ENCODE results near the gene MPRIP.
"Not testable (repeated sequence)": the region's sequence is repeated elsewhere in the genome, so short reads cannot be mapped to it uniquely, and the experiment has no call there.

Gene MPRIP

GRCh38 chr17:17142556-17142955, 100.3 kb downstream of the MPRIP start:
- no peak overlapping the region for H3K4me3 ChIP-seq (ENCODE audit: low read depth, low read length)

- no peak overlapping the region for H3K4me3 ChIP-seq (ENCODE audit: low read depth, low read length)
Measured at GRCh38 chr17:17143501-17143900, 101.2 kb downstream of the MPRIP start.

GRCh38 chr17:17144061-17144460, 101.8 kb downstream of the MPRIP start:
- no peak overlapping the region for H3K4me3 ChIP-seq (ENCODE audit: low read depth, low read length)

- H3K4me3 ChIP-seq (ENCODE audit: low read depth, low read length): no peak overlapping the region
Measured at GRCh38 chr17:17144916-17145665, 102.8 kb downstream of the MPRIP start.

GRCh38 chr17:17146786-17147406, 104.6 kb downstream of the MPRIP start:
- H3K4me3 ChIP-seq (ENCODE audit: low read depth, low read length): no peak overlapping the region

- no peak overlapping the region for H3K4me3 ChIP-seq (ENCODE audit: low read depth, low read length)
Measured at GRCh38 chr17:17147821-17148220, 105.6 kb downstream of the MPRIP start.

GRCh38 chr17:17149520-17150447, 107.5 kb downstream of the MPRIP start:
- H3K4me3 ChIP-seq (ENCODE audit: low read depth, low read length): no peak overlapping the region

GRCh38 chr17:17150448-17150800, 108.2 kb downstream of the MPRIP start:
- no peak overlapping the region for H3K4me3 ChIP-seq (ENCODE audit: low read depth, low read length)

GRCh38 chr17:17151055-17151454, 108.8 kb downstream of the MPRIP start:
- H3K4me3 ChIP-seq (ENCODE audit: low read depth, low read length): no peak overlapping the region

- H3K4me3 ChIP-seq (ENCODE audit: low read depth, low read length): no peak overlapping the region
Measured at GRCh38 chr17:17151541-17151940, 109.3 kb downstream of the MPRIP start.

- H3K4me3 ChIP-seq (ENCODE audit: low read depth, low read length): no peak overlapping the region
Measured at GRCh38 chr17:17151962-17152361, 109.7 kb downstream of the MPRIP start.

- H3K4me3 ChIP-seq (ENCODE audit: low read depth, low read length): no peak overlapping the region
Measured at GRCh38 chr17:17152385-17152784, 110.1 kb downstream of the MPRIP start.

- no peak overlapping the region for H3K4me3 ChIP-seq (ENCODE audit: low read depth, low read length)
Measured at GRCh38 chr17:17153071-17153470, 110.8 kb downstream of the MPRIP start.

- no peak overlapping the region for H3K4me3 ChIP-seq (ENCODE audit: low read depth, low read length)
Measured at GRCh38 chr17:17153709-17154108, 111.5 kb downstream of the MPRIP start.

- no peak overlapping the region for H3K4me3 ChIP-seq (ENCODE audit: low read depth, low read length)
Measured at GRCh38 chr17:17154556-17154955, 112.3 kb downstream of the MPRIP start.

GRCh38 chr17:17154981-17155380, 112.7 kb downstream of the MPRIP start:
- no peak overlapping the region for H3K4me3 ChIP-seq (ENCODE audit: low read depth, low read length)

- H3K4me3 ChIP-seq (ENCODE audit: low read depth, low read length): no peak overlapping the region
Measured at GRCh38 chr17:17155568-17155967, 113.3 kb downstream of the MPRIP start.

- no peak overlapping the region for H3K4me3 ChIP-seq (ENCODE audit: low read depth, low read length)
Measured at GRCh38 chr17:17156107-17156506, 113.8 kb downstream of the MPRIP start.

- no peak overlapping the region for H3K4me3 ChIP-seq (ENCODE audit: low read depth, low read length)
Measured at GRCh38 chr17:17156511-17156910, 114.3 kb downstream of the MPRIP start.

- H3K4me3 ChIP-seq (ENCODE audit: low read depth, low read length): no peak overlapping the region
Measured at GRCh38 chr17:17157041-17157440, 114.8 kb downstream of the MPRIP start.

GRCh38 chr17:17158506-17158905, 116.2 kb downstream of the MPRIP start:
- not testable (repeated sequence) for H3K4me3 ChIP-seq (ENCODE audit: low read depth, low read length)

- no peak overlapping the region for H3K4me3 ChIP-seq (ENCODE audit: low read depth, low read length)
Measured at GRCh38 chr17:17159571-17159970, 117.3 kb downstream of the MPRIP start.
